GM23338 (cell line): ENCODE results near the gene CMTM6. TPM values are rescaled to one million over a fixed set of nuclear protein-coding genes. Genes with fewer than 3 reads are reported as not detected.

Experiments
- ATAC-seq: fragments of 200-7000 bp; cut with Tn5 transposase; 3 replicates; pipeline ENCODE4 v1.9.1; 2020
- DNase-seq: peaks from one replicate; pipeline ENCODE4 v3.0.0-alpha.2; 2015; ENCODE audit warnings: low spot score
- H2AFZ ChIP-seq: fragments of 200-600 bp; sonication (generic); 2 replicates; pipeline ENCODE4 v1.8.0; 2016; ENCODE audit warnings: antibody characterized with exemption, mild to moderate bottlenecking, moderate library complexity
- H3F3A ChIP-seq: fragments of 200-600 bp; sonication (generic); replicated peaks from 2 replicates; pipeline ENCODE4 v1.8.0; 2017; ENCODE audit warnings: antibody characterized with exemption, mixed run types, low read depth
- H3K27ac ChIP-seq: fragments of 200-600 bp; sonication (generic); 2 replicates; pipeline ENCODE4 v1.6.1; 2016; ENCODE audit warnings: low read depth
- H3K27me3 ChIP-seq: fragments of 200-600 bp; sonication (generic); 2 replicates; pipeline ENCODE4 v1.8.0; 2016; ENCODE audit warnings: mild to moderate bottlenecking, mixed run types, moderate library complexity; ENCODE audit not compliant: insufficient read depth
- H3K36me3 ChIP-seq: fragments of 200-600 bp; sonication (generic); 2 replicates; pipeline ENCODE4 v1.8.0; 2016; ENCODE audit warnings: mild to moderate bottlenecking; ENCODE audit not compliant: insufficient read depth
- H3K4me1 ChIP-seq: fragments of 200-600 bp; sonication (generic); 2 replicates; pipeline ENCODE4 v1.8.0; 2016; ENCODE audit warnings: mild to moderate bottlenecking, moderate library complexity; ENCODE audit not compliant: insufficient read depth
- H3K4me2 ChIP-seq: fragments of 200-600 bp; sonication (generic); 2 replicates; pipeline ENCODE4 v1.7.1; 2017; ENCODE audit warnings: mixed run types
- H3K4me3 ChIP-seq: fragments of 200-600 bp; sonication (generic); 2 replicates; pipeline ENCODE4 v1.6.1; 2016; ENCODE audit warnings: mixed run types
- H3K79me2 ChIP-seq: fragments of 200-600 bp; sonication (generic); replicated peaks from 2 replicates; pipeline ENCODE4 v1.8.0; 2017; ENCODE audit warnings: mild to moderate bottlenecking; ENCODE audit not compliant: insufficient read depth
- H3K9me2 ChIP-seq: fragments of 200-600 bp; sonication (generic); 2 replicates; pipeline ENCODE4 v1.8.0; 2017; ENCODE audit not compliant: insufficient read depth
- H4K20me1 ChIP-seq: fragments of 200-600 bp; sonication (generic); replicated peaks from 2 replicates; pipeline ENCODE4 v1.8.0; 2017; ENCODE audit warnings: mild to moderate bottlenecking; ENCODE audit not compliant: insufficient read depth
- H3K27ac Mint-ChIP-seq: 2 replicates; pipeline ENCODE4 v1.8.0; 2020; ENCODE audit warnings: inconsistent platforms, mild to moderate bottlenecking, moderate library complexity, mixed read lengths
- H3K27me3 Mint-ChIP-seq: 3 replicates; pipeline ENCODE4 v1.8.0; 2022; ENCODE audit warnings: low read depth, mild to moderate bottlenecking, moderate library complexity, mixed read lengths, inconsistent platforms; ENCODE audit not compliant: insufficient read depth, poor library complexity
- H3K36me3 Mint-ChIP-seq: 3 replicates; pipeline ENCODE4 v1.8.0; 2021; ENCODE audit warnings: low read depth, mild to moderate bottlenecking, inconsistent platforms, moderate library complexity, mixed read lengths
- H3K4me1 Mint-ChIP-seq: 3 replicates; pipeline ENCODE4 v1.8.0; 2020; ENCODE audit warnings: mild to moderate bottlenecking, inconsistent platforms, mixed read lengths
- H3K4me3 Mint-ChIP-seq: 3 replicates; pipeline ENCODE4 v1.8.0; 2021; ENCODE audit warnings: moderate library complexity, mild to moderate bottlenecking, inconsistent platforms, mixed read lengths
- H3K9me3 Mint-ChIP-seq: 3 replicates; pipeline ENCODE4 v1.8.0; 2020; ENCODE audit warnings: moderate library complexity, mild to moderate bottlenecking, inconsistent platforms, mixed read lengths
- CREB1 ChIP-seq: fragments of 250-450 bp; sonication (Bioruptor Pico); IDR thresholded peaks from 2 replicates; pipeline ENCODE4 v1.5.0; 2020; ENCODE audit warnings: low read depth, mild to moderate bottlenecking, moderate library complexity
- EZH2 ChIP-seq: fragments of 200-600 bp; sonication (generic); IDR thresholded peaks from one replicate; pipeline ENCODE4 v1.8.0; 2017; ENCODE audit warnings: antibody characterized with exemption, mild to moderate bottlenecking, low read depth; ENCODE audit not compliant: unreplicated experiment
- EZH2phosphoT487 ChIP-seq: fragments of 200-600 bp; sonication (generic); IDR thresholded peaks from one replicate; pipeline ENCODE4 v1.8.1; 2018; ENCODE audit warnings: antibody characterized with exemption; ENCODE audit not compliant: unreplicated experiment
- JUNB ChIP-seq: IDR thresholded peaks from one replicate; pipeline ENCODE4 v1.6.1; 2016; ENCODE audit warnings: antibody characterized with exemption; ENCODE audit not compliant: unreplicated experiment
- NANOG ChIP-seq: IDR thresholded peaks from 2 replicates; pipeline ENCODE4 v1.6.1; 2016; ENCODE audit warnings: antibody characterized with exemption, borderline replicate concordance
- POLR2AphosphoS5 ChIP-seq: IDR thresholded peaks from 2 replicates; pipeline ENCODE4 v1.6.1; 2016; ENCODE audit warnings: antibody characterized with exemption, low read depth
- STAT1 ChIP-seq: IDR thresholded peaks from one replicate; pipeline ENCODE4 v1.6.1; 2016; ENCODE audit warnings: antibody characterized with exemption; ENCODE audit not compliant: unreplicated experiment
- ZNF114 ChIP-seq: fragments of 250-450 bp; sonication (Bioruptor Pico); IDR thresholded peaks from 2 replicates; pipeline ENCODE4 v1.5.0; 2020; ENCODE audit warnings: mild to moderate bottlenecking, moderate library complexity
- ZNF331 ChIP-seq: fragments of 250-450 bp; sonication (Bioruptor Pico); IDR thresholded peaks from 2 replicates; pipeline ENCODE4 v1.5.0; 2020; ENCODE audit warnings: low read depth, mild to moderate bottlenecking, moderate library complexity
- polyA plus RNA-seq: library from polyadenylated mRNA; unstranded; fragments of >200 nt; fragmentation: Nextera tagmentation; extraction: Ambion mirVana; gene quantifications from 2 replicates; pipeline ENCODE4 v1.2.1, GENCODE V29; 2016
- total RNA-seq: library from RNA; depleted of rRNA; stranded (reverse); fragments of >200 nt; shearing (Covaris generic); gene quantifications from 2 replicates; pipeline ENCODE4 v1.2.3, GENCODE V29; 2014
- TF ChIP-seq, protein P1 (sequence below): IDR thresholded peaks from one replicate; pipeline ENCODE4 v1.6.1; 2018; ENCODE audit warnings: antibody characterized with exemption; ENCODE audit not compliant: unreplicated experiment
- TF ChIP-seq, protein P2 (sequence below), 2 experiments: fragments of 200-600 bp in 1 of 2; sonication (generic) in 1 of 2; conservative IDR thresholded peaks; 2 replicates each; pipeline versions ENCODE4 v1.5.1 to v1.6.1; 2016 to 2017; ENCODE audit warnings: antibody characterized with exemption in 2 of 2, low read depth in 2 of 2, mild to moderate bottlenecking in 2 of 2, moderate library complexity in 1 of 2
- TF ChIP-seq, protein P3 (sequence below): fragments of 250-450 bp; sonication (Bioruptor Pico); IDR thresholded peaks from 2 replicates; pipeline ENCODE4 v1.5.0; 2020; ENCODE audit warnings: mild to moderate bottlenecking, moderate library complexity
- TF ChIP-seq, protein P4 (sequence below): IDR thresholded peaks from 2 replicates; pipeline ENCODE4 v1.6.1; 2016; ENCODE audit warnings: antibody characterized with exemption

The CMTM6 gene
- total and polyA plus RNA-seq, 2 experiments from 2014 or later: 42.3 to 123 TPM

DNA sequence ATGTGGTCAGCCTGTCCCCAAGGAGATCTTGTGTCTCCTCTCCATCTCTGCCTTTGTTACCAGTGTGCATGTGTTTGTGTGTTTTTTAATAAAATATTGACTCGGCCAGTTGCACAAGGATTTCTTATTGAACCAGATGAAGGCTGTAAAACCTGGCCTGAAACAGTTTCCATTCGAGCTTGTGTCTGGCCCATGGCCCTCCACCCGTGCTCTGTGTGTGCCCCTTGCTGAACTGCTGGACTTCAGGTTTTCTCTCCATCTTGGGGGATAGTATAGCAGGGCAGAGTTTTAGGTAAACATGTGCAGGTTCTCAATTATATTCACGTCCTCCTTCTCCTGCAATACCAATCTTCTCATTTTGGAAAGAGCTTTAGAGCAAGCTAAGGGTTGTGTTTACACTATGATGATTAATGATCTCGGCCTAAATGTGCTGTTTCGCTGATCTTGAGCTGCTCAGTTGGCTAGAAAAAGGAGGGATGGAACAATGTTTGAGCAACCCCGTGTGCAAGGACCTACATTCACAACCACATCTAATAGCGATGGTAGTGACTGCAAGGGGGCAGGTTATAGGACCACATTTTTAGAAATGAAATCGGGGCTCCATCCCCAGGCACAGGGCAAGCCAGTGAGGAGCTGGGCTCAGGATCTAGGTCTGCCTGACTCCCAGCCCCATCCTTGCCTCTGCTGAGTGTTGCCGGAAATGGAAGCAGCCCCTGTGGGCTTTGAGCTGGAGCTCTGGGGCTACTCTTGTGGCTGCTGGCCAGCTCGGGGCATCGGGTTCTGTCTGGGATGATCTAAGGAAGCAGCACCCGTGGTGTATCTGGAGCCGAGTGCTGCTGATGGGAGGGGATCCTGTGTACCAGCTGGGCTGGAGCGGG is 47.7 kb downstream of the CMTM6 start:
- peaks cover 11% of the 10 kb centered on the region for H3K4me1 ChIP-seq
- no peak overlapping the region for H3K27ac ChIP-seq
- H3F3A ChIP-seq: peaks cover 3% of the 10 kb centered on the region; the same call in 1 of the 2 replicates
- H3K36me3 ChIP-seq: peaks cover 6% of the 10 kb centered on the region; the same call in 1 of the 2 replicates
- H3K4me3 ChIP-seq: no peak overlapping the region
- ATAC-seq (no peak), DNase-seq (no peak)
- Mint-ChIP-seq H3K27me3 (peaks cover 3% of the 10 kb centered on the region), H3K9me3 (no peaks in the 10 kb centered on the region), H3K36me3 (peaks cover 3% of the 10 kb centered on the region; the same call in 1 of the 3 replicates), H3K4me1 (peaks cover 29% of the 10 kb centered on the region), H3K27ac (peak overlapping the region; percentile 76; the same call in 1 of the 2 replicates), H3K4me3 (no peak overlapping the region)
- H2AFZ ChIP-seq: no peak overlapping the region
- H3K4me2 ChIP-seq: no peak overlapping the region
- no peaks in the 10 kb centered on the region for H3K79me2 ChIP-seq
- no peaks in the 10 kb centered on the region for H3K9me2 ChIP-seq
- H3K27me3 ChIP-seq: no peaks in the 10 kb centered on the region
- no peaks in the 10 kb centered on the region for H4K20me1 ChIP-seq
- TF ChIP-seq, protein P1, sequence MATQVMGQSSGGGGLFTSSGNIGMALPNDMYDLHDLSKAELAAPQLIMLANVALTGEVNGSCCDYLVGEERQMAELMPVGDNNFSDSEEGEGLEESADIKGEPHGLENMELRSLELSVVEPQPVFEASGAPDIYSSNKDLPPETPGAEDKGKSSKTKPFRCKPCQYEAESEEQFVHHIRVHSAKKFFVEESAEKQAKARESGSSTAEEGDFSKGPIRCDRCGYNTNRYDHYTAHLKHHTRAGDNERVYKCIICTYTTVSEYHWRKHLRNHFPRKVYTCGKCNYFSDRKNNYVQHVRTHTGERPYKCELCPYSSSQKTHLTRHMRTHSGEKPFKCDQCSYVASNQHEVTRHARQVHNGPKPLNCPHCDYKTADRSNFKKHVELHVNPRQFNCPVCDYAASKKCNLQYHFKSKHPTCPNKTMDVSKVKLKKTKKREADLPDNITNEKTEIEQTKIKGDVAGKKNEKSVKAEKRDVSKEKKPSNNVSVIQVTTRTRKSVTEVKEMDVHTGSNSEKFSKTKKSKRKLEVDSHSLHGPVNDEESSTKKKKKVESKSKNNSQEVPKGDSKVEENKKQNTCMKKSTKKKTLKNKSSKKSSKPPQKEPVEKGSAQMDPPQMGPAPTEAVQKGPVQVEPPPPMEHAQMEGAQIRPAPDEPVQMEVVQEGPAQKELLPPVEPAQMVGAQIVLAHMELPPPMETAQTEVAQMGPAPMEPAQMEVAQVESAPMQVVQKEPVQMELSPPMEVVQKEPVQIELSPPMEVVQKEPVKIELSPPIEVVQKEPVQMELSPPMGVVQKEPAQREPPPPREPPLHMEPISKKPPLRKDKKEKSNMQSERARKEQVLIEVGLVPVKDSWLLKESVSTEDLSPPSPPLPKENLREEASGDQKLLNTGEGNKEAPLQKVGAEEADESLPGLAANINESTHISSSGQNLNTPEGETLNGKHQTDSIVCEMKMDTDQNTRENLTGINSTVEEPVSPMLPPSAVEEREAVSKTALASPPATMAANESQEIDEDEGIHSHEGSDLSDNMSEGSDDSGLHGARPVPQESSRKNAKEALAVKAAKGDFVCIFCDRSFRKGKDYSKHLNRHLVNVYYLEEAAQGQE: no peak
- TF ChIP-seq, protein P2, sequence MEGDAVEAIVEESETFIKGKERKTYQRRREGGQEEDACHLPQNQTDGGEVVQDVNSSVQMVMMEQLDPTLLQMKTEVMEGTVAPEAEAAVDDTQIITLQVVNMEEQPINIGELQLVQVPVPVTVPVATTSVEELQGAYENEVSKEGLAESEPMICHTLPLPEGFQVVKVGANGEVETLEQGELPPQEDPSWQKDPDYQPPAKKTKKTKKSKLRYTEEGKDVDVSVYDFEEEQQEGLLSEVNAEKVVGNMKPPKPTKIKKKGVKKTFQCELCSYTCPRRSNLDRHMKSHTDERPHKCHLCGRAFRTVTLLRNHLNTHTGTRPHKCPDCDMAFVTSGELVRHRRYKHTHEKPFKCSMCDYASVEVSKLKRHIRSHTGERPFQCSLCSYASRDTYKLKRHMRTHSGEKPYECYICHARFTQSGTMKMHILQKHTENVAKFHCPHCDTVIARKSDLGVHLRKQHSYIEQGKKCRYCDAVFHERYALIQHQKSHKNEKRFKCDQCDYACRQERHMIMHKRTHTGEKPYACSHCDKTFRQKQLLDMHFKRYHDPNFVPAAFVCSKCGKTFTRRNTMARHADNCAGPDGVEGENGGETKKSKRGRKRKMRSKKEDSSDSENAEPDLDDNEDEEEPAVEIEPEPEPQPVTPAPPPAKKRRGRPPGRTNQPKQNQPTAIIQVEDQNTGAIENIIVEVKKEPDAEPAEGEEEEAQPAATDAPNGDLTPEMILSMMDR (conservative IDR thresholded peaks at IDR 0.05; ENCODE audit: low read depth in 2 of 2): no peak
- TF ChIP-seq CREB1 (CRISPR knock-in tag) (no peak), JUNB (no peak), POLR2AphosphoS5 (no peak), EZH2phosphoT487 (no peak), EZH2 (no peak), ZNF114 (CRISPR knock-in tag) (no peak), ZNF331 (CRISPR knock-in tag) (no peak), STAT1 (no peak), NANOG (no peak)
- TF ChIP-seq, protein P3, sequence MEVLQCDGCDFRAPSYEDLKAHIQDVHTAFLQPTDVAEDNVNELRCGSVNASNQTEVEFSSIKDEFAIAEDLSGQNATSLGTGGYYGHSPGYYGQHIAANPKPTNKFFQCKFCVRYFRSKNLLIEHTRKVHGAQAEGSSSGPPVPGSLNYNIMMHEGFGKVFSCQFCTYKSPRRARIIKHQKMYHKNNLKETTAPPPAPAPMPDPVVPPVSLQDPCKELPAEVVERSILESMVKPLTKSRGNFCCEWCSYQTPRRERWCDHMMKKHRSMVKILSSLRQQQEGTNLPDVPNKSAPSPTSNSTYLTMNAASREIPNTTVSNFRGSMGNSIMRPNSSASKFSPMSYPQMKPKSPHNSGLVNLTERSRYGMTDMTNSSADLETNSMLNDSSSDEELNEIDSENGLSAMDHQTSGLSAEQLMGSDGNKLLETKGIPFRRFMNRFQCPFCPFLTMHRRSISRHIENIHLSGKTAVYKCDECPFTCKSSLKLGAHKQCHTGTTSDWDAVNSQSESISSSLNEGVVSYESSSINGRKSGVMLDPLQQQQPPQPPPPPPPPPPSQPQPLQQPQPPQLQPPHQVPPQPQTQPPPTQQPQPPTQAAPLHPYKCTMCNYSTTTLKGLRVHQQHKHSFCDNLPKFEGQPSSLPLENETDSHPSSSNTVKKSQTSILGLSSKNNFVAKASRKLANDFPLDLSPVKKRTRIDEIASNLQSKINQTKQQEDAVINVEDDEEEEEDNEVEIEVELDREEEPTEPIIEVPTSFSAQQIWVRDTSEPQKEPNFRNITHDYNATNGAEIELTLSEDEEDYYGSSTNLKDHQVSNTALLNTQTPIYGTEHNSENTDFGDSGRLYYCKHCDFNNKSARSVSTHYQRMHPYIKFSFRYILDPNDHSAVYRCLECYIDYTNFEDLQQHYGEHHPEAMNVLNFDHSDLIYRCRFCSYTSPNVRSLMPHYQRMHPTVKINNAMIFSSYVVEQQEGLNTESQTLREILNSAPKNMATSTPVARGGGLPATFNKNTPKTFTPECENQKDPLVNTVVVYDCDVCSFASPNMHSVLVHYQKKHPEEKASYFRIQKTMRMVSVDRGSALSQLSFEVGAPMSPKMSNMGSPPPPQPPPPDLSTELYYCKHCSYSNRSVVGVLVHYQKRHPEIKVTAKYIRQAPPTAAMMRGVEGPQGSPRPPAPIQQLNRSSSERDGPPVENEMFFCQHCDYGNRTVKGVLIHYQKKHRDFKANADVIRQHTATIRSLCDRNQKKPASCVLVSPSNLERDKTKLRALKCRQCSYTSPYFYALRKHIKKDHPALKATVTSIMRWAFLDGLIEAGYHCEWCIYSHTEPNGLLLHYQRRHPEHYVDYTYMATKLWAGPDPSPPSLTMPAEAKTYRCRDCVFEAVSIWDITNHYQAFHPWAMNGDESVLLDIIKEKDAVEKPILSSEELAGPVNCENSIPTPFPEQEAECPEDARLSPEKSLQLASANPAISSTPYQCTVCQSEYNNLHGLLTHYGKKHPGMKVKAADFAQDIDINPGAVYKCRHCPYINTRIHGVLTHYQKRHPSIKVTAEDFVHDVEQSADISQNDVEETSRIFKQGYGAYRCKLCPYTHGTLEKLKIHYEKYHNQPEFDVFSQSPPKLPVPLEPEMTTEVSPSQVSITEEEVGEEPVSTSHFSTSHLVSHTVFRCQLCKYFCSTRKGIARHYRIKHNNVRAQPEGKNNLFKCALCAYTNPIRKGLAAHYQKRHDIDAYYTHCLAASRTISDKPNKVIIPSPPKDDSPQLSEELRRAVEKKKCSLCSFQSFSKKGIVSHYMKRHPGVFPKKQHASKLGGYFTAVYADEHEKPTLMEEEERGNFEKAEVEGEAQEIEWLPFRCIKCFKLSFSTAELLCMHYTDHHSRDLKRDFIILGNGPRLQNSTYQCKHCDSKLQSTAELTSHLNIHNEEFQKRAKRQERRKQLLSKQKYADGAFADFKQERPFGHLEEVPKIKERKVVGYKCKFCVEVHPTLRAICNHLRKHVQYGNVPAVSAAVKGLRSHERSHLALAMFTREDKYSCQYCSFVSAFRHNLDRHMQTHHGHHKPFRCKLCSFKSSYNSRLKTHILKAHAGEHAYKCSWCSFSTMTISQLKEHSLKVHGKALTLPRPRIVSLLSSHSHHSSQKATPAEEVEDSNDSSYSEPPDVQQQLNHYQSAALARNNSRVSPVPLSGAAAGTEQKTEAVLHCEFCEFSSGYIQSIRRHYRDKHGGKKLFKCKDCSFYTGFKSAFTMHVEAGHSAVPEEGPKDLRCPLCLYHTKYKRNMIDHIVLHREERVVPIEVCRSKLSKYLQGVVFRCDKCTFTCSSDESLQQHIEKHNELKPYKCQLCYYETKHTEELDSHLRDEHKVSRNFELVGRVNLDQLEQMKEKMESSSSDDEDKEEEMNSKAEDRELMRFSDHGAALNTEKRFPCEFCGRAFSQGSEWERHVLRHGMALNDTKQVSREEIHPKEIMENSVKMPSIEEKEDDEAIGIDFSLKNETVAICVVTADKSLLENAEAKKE (CRISPR knock-in tag): no peak
- TF ChIP-seq, protein P4, sequence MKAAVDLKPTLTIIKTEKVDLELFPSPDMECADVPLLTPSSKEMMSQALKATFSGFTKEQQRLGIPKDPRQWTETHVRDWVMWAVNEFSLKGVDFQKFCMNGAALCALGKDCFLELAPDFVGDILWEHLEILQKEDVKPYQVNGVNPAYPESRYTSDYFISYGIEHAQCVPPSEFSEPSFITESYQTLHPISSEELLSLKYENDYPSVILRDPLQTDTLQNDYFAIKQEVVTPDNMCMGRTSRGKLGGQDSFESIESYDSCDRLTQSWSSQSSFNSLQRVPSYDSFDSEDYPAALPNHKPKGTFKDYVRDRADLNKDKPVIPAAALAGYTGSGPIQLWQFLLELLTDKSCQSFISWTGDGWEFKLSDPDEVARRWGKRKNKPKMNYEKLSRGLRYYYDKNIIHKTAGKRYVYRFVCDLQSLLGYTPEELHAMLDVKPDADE: no peak
